ENCODE measurements around the gene ST6GALNAC5. TPM values are rescaled to one million over a fixed set of nuclear protein-coding genes. Genes with fewer than 3 reads are reported as not detected.

The ST6GALNAC5 gene
- total RNA-seq, 1 donor from 2014 or later: 0.87 TPM

GRCh38 chr1:77084457-77084856 is 217.2 kb downstream of the ST6GALNAC5 start:
- no peak for DNase-seq (ENCODE audit: low spot score)
- no peaks in the 10 kb centered on the region for H3K36me3 Mint-ChIP-seq (ENCODE audit: low read depth, unreplicated experiment)
- no peak for TF ChIP-seq CTCF (IDR thresholded peaks at IDR 0.05; ENCODE audit: unreplicated experiment)
- H3K27ac Mint-ChIP-seq (ENCODE audit: unreplicated experiment): no peak overlapping the region
- H3K4me1 Mint-ChIP-seq (ENCODE audit: unreplicated experiment): no peaks in the 10 kb centered on the region
- H3K9me3 Mint-ChIP-seq (ENCODE audit: unreplicated experiment): no peaks in the 10 kb centered on the region
- H3K4me3 Mint-ChIP-seq (ENCODE audit: unreplicated experiment): no peak overlapping the region
- no peaks in the 10 kb centered on the region for H3K27me3 Mint-ChIP-seq (ENCODE audit: unreplicated experiment)

- Mint-ChIP-seq H3K4me3 (ENCODE audit: unreplicated experiment) (no peak overlapping the region), H3K36me3 (ENCODE audit: low read depth, unreplicated experiment) (no peaks in the 10 kb centered on the region), H3K9me3 (ENCODE audit: unreplicated experiment) (no peaks in the 10 kb centered on the region), H3K4me1 (ENCODE audit: unreplicated experiment) (no peaks in the 10 kb centered on the region), H3K27ac (ENCODE audit: unreplicated experiment) (no peak overlapping the region), H3K27me3 (ENCODE audit: unreplicated experiment) (no peaks in the 10 kb centered on the region)
- DNase-seq (ENCODE audit: low spot score): no peak
- no peak for TF ChIP-seq CTCF (IDR thresholded peaks at IDR 0.05; ENCODE audit: unreplicated experiment)
Observed at GRCh38 chr1:77085109-77085508, 217.8 kb downstream of the ST6GALNAC5 start.

GRCh38 chr1:77089756-77090155 is 222.5 kb downstream of the ST6GALNAC5 start:
- H3K4me1 Mint-ChIP-seq (ENCODE audit: unreplicated experiment): no peaks in the 10 kb centered on the region
- no peaks in the 10 kb centered on the region for H3K9me3 Mint-ChIP-seq (ENCODE audit: unreplicated experiment)
- H3K27me3 Mint-ChIP-seq (ENCODE audit: unreplicated experiment): no peaks in the 10 kb centered on the region
- TF ChIP-seq CTCF (IDR thresholded peaks at IDR 0.05; ENCODE audit: unreplicated experiment): no peak
- no peak overlapping the region for H3K4me3 Mint-ChIP-seq (ENCODE audit: unreplicated experiment)
- no peaks in the 10 kb centered on the region for H3K36me3 Mint-ChIP-seq (ENCODE audit: low read depth, unreplicated experiment)
- DNase-seq (ENCODE audit: low spot score): no peak
- H3K27ac Mint-ChIP-seq (ENCODE audit: unreplicated experiment): no peak overlapping the region

GRCh38 chr1:77095236-77095635 is 228.0 kb downstream of the ST6GALNAC5 start:
- Mint-ChIP-seq H3K27me3 (ENCODE audit: unreplicated experiment) (no peaks in the 10 kb centered on the region), H3K4me1 (ENCODE audit: unreplicated experiment) (no peaks in the 10 kb centered on the region), H3K27ac (ENCODE audit: unreplicated experiment) (no peak overlapping the region), H3K36me3 (ENCODE audit: low read depth, unreplicated experiment) (no peaks in the 10 kb centered on the region), H3K9me3 (ENCODE audit: unreplicated experiment) (no peaks in the 10 kb centered on the region), H3K4me3 (ENCODE audit: unreplicated experiment) (no peak overlapping the region)
- no peak for DNase-seq (ENCODE audit: low spot score)
- no peak for TF ChIP-seq CTCF (IDR thresholded peaks at IDR 0.05; ENCODE audit: unreplicated experiment)

- H3K27ac Mint-ChIP-seq (ENCODE audit: unreplicated experiment): no peak overlapping the region
Observed at GRCh38 chr1:77096496-77097255, 229.4 kb downstream of the ST6GALNAC5 start.

More at GRCh38 chr1:77096496-77097255, 229.4 kb downstream of the ST6GALNAC5 start:
- H3K4me1 Mint-ChIP-seq (ENCODE audit: unreplicated experiment): no peaks in the 10 kb centered on the region
- no peaks in the 10 kb centered on the region for H3K9me3 Mint-ChIP-seq (ENCODE audit: unreplicated experiment)
- no peak for TF ChIP-seq CTCF (IDR thresholded peaks at IDR 0.05; ENCODE audit: unreplicated experiment)
- no peaks in the 10 kb centered on the region for H3K36me3 Mint-ChIP-seq (ENCODE audit: low read depth, unreplicated experiment)
- H3K4me3 Mint-ChIP-seq (ENCODE audit: unreplicated experiment): no peak overlapping the region
- no peaks in the 10 kb centered on the region for H3K27me3 Mint-ChIP-seq (ENCODE audit: unreplicated experiment)
- no peak for DNase-seq (ENCODE audit: low spot score)

All from endothelial cell (in vitro differentiated cells).